Hypothalamus (tissue), 51 donors: ENCODE measurements around the gene HPGDS.

Experiments used
- DNase-seq, 51 donors: peaks; one replicate each; lab custom pipeline; 2025; lab: John Stamatoyannopoulos, UW

Gene HPGDS

DNA sequence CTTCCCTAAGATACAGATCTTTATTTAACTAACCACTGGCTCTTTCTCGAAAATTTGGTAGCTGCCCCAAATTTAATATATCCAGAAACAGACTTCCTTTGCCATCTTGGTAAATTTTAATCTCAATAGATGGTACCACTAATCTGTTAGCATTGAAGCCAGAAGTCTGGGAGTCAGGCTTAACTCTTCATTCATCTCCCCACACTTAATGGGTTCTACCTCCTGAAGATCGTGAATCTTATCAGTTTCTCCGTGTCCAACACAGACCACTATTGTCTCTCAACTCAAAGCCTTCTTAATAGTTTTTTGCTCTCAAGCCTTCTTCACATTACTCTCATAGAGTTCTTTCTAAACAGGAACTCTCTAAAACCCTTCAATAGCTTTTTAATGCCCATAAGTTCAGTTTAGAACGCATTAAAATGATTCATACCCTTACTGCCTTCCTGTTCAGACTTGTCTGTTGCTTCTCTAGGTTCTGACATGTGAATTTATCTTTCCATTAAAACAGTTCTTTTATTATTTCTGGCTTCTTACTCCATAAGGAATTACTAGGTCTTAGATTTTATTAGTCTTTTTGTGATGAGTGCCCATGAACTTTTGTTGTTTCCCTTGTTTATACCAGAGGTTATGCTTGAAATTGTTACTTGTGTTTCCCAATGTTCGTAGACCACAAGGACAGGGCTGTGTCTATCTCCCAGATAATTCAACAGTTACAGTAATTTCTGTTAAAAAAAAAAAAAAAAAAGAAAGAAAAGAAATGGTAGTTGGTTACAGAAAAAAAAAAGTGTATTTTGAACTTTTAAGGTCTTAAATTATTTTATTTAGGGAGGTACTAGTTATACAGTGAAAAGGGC, 80.2 kb downstream of the HPGDS start:
- no peak for DNase-seq

DNA sequence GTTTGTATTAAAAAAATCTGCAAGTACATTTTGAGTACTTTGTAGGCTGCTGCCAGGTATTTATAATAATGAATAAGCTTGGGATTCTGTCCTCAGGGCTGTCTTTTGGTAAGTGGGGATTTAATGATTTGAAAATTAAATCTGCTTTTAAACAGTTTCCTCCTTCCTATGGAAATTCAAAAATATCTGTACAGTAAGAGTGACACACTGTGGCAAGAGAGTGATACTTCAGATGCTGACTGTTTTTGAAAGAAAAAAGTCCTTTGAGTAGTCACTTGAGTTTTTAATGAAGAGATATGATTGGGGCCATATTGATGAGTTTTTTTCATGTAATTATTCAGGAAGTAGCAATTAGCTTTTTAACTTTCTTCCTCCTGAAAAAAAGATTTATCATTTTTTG, 85.8 kb downstream of the HPGDS start:
- DNase-seq, result no peak

- DNase-seq, result no peak
Measured at GRCh38 chr4:94256144-94256783, 86.4 kb downstream of the HPGDS start.

DNA sequence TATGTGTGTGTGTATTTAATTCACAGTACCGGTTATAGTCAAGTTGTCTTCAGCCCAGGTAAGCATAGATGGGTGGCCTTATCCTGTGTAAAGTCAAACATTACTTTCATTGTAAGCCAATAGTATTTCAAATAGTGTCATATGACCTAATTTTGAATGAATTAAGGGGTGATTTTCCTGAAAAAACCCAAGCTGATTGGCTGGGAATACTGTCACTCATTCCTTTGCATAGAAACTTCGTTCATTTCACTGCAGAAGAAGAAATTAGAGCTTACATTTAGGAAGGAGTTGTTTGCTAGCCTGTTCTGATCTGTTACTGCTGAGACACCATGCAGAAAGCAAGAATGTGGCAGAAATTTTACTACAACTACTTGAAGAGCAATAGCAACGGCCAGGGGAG, 89.6 kb downstream of the HPGDS start:
- DNase-seq, result no peak

GRCh38 chr4:94251094-94251493, 91.5 kb downstream of the HPGDS start:
- no peak for DNase-seq
